GM18951 (cell line): ENCODE results near the gene PLBD2.

Source experiments
- POLR2A ChIP-seq: IDR thresholded peaks from 4 replicates; pipeline ENCODE4 v1.6.1; 2011; ENCODE audit warnings: mild to moderate bottlenecking; ENCODE audit not compliant: insufficient read length, insufficient read depth; ENCODE audit errors: extremely low read depth
- in situ Hi-C: fragments of 300-500 bp; cut with MboI; formaldehyde crosslinking; loops from one replicate; pipeline ENCODE4 v1.12.0; 2022; ENCODE audit warnings: low sequenced_read_pairs, mixed read lengths, inconsistent platforms; ENCODE audit not compliant: unreplicated experiment

The PLBD2 gene

GRCh38 chr12:113428482-113428881, 70.1 kb downstream of the PLBD2 start:
- in situ Hi-C loops = no loop called here
- no peak for TF ChIP-seq POLR2A

GRCh38 chr12:113432986-113433385, 74.6 kb downstream of the PLBD2 start:
- in situ Hi-C loops = no loop called here
- TF ChIP-seq POLR2A = no peak

- in situ Hi-C loops = no loop called here
- no peak for TF ChIP-seq POLR2A
Measured at GRCh38 chr12:113435367-113435766, 77.0 kb downstream of the PLBD2 start.

GRCh38 chr12:113436586-113436985, 78.2 kb downstream of the PLBD2 start:
- TF ChIP-seq POLR2A = no peak
- in situ Hi-C loops = no loop called here

GRCh38 chr12:113436993-113437728, 78.8 kb downstream of the PLBD2 start:
- TF ChIP-seq POLR2A = no peak
- in situ Hi-C loops = no loop called here

- in situ Hi-C loops = no loop called here
- TF ChIP-seq POLR2A = no peak
Measured at GRCh38 chr12:113437729-113438100, 79.3 kb downstream of the PLBD2 start.

GRCh38 chr12:113438523-113439300, 80.3 kb downstream of the PLBD2 start:
- in situ Hi-C loops = no loop called here
- TF ChIP-seq POLR2A = no peak

GRCh38 chr12:113439301-113439597, 80.9 kb downstream of the PLBD2 start:
- no peak for TF ChIP-seq POLR2A
- in situ Hi-C loops = no loop called here

- in situ Hi-C loops = no loop called here
- no peak for TF ChIP-seq POLR2A
Measured at GRCh38 chr12:113439606-113440030, 81.2 kb downstream of the PLBD2 start.

GRCh38 chr12:113440336-113440735, 81.9 kb downstream of the PLBD2 start:
- TF ChIP-seq POLR2A = no peak
- in situ Hi-C loops = no loop called here
